Activated T-cell treated with anti-CD3 and anti-CD28 coated beads, Interleukin-2, amount 50 U/mL, for 72 hours (primary cell): Measurements from ENCODE around the gene ATP6V1E1. TPM values are rescaled to one million over a fixed set of nuclear protein-coding genes. Genes with fewer than 3 reads are reported as not detected.
A peak's percentile ranks its signal among the peaks of the same experiment; 100 is the strongest.

Experiments used
- ATAC-seq, 2 donors: fragments of 150-1000 bp; cut with Tn5 transposase; replicated peaks in 1 of 2; 2 replicates each; pipeline ENCODE4 v1.10.0; 2021; ENCODE audit warnings: moderate library complexity in 2 of 2, mild to moderate bottlenecking in 1 of 2
- DNase-seq, 2 donors: peaks; one replicate each; pipeline ENCODE4 v3.0.0; 2021 to 2022; ENCODE audit warnings: mixed read lengths in 1 of 2
- H3K27ac Mint-ChIP-seq: one replicate; pipeline ENCODE4 v1.8.0; 2022; ENCODE audit warnings: mild to moderate bottlenecking, moderate library complexity, mixed read lengths
- H3K27me3 Mint-ChIP-seq: one replicate; pipeline ENCODE4 v1.8.0; 2022; ENCODE audit warnings: low read depth, mixed read lengths
- H3K36me3 Mint-ChIP-seq, 2 donors: one replicate each; pipeline ENCODE4 v1.8.0; 2022; ENCODE audit warnings: mixed read lengths in 2 of 2, mild to moderate bottlenecking in 1 of 2; ENCODE audit not compliant: insufficient read depth in 2 of 2
- H3K4me1 Mint-ChIP-seq: one replicate; pipeline ENCODE4 v1.8.0; 2022; ENCODE audit warnings: low read depth, mixed read lengths
- H3K4me3 Mint-ChIP-seq, 2 donors: one replicate each; pipeline ENCODE4 v1.8.0; 2022; ENCODE audit warnings: mild to moderate bottlenecking in 2 of 2, mixed read lengths in 2 of 2, moderate library complexity in 2 of 2
- H3K9me3 Mint-ChIP-seq, 2 donors: one replicate each; pipeline ENCODE4 v1.8.0; 2022; ENCODE audit warnings: mixed read lengths in 2 of 2
- total RNA-seq, 2 donors: library from RNA; stranded (reverse); gene quantifications; one replicate each; pipeline ENCODE4 v1.2.3, GENCODE V29; 2022

ATP6V1E1 gene
- total RNA-seq, 2 donors from 2014 or later = 83.4 to 89.5 TPM

DNA sequence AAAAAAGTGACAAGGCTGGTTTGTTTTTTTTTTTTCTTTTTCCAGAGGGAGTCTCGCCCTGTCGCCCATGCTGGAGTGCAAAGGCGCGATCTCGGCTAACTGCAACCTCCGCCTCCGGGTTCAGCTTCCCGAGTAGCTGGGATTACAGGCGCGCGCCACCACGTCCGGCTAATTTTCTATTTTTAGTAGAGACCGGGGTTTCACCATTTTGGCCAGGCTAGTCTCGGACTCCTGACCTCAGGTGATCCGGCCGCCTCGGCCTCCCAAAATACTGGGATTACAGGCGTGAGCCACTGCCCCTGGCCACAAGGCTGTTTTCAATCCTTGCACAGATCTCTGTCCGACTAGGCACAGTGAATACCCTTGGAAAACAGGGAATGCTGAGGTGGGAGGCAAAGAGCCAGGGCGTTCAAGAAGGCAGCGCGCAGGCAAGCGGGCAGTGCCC is 566 bp downstream of the ATP6V1E1 start:
- Mint-ChIP-seq H3K4me1 (peaks cover 21% of the 10 kb centered on the region), H3K4me3 (peak overlapping the region; percentile 94 to 99), H3K36me3 (peaks cover 0 to 1% of the 10 kb centered on the region in 2 donors), H3K27me3 (no peaks in the 10 kb centered on the region), H3K27ac (peak overlapping the region; percentile 97), H3K9me3 (no peaks in the 10 kb centered on the region)
- DNase-seq = no peak
- ATAC-seq = no peak

DNA sequence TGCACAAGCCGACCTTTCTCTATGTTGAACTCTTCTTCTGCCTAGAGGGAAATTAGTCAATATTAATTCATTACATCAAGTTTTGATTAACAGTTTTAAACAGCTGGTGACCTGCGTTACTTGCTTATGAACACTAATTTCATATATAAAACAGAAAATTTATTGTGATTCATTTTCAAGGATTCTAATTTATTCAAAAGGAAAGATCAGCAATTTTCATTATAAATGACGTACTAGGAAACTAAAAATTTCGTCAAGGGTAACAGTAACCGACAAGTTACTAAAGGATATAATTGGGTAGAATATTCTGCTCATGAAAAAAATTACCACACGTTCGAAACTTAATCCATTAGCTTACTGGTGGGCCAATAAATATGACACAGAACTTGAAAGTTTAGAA is 15.3 kb downstream of the ATP6V1E1 start:
- H3K4me3 Mint-ChIP-seq = no peak overlapping the region
- H3K27me3 Mint-ChIP-seq = no peaks in the 10 kb centered on the region
- ATAC-seq (no peak), DNase-seq (no peak)
- H3K9me3 Mint-ChIP-seq = no peaks in the 10 kb centered on the region
- peaks cover 6% of the 10 kb centered on the region for H3K4me1 Mint-ChIP-seq
- H3K27ac Mint-ChIP-seq = no peak overlapping the region
- peaks cover 0 to 16% of the 10 kb centered on the region in 2 donors for H3K36me3 Mint-ChIP-seq

DNA sequence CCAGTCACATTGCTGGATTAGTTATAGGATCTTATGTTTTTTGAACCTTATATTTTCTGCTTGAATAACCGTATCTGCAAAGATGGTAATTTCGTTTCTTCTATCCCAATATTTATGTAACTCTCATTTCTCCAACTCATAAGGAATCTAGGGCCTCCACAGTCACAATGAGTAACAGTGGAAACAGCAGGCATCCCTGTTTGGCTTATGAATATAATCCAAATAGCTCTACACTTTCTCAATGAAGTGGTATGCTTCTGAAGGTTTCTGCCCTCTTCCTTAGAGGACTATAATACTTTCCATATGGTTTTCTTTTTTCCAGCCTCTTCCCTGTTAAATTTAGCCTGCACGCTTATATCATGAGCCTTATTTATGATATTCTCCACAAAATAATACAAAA is 16.5 kb downstream of the ATP6V1E1 start:
- ATAC-seq = no peak
- no peaks in the 10 kb centered on the region for H3K27me3 Mint-ChIP-seq
- H3K27ac Mint-ChIP-seq = no peak overlapping the region
- no peaks in the 10 kb centered on the region for H3K9me3 Mint-ChIP-seq
- peaks cover 6% of the 10 kb centered on the region for H3K4me1 Mint-ChIP-seq
- H3K4me3 Mint-ChIP-seq = no peak overlapping the region
- DNase-seq = no peak
- peaks cover 0 to 16% of the 10 kb centered on the region in 2 donors for H3K36me3 Mint-ChIP-seq

DNA sequence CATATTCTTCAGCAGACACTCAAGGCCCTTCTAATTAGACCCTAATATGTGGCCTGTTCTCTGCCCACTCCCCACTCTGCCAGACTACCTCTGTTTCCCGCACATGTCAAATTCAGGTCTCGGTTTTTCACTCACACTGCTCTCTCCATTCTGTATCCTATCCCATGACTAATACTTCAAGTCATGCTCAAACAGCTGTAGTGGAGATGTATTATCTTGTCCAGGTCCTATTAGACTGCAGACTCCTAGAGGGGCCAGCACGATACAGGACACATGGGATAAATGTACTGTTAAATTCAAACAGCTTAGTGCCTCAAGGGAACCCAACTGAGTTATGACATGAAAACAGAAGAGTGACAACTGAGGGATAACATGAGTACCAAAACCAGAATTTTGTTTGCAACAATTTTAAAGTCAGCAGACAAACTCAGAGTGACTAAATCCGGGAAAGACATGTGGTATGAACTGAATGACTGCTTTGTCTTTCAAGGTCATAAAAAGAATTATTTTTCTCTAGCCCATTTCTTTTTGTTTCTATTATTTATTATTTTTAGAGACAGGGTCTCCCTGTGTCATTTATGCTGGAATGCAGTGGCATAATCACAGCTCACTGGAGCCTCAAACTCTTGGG is 20.5 kb downstream of the ATP6V1E1 start:
- no peaks in the 10 kb centered on the region for H3K9me3 Mint-ChIP-seq
- H3K4me1 Mint-ChIP-seq = peaks cover 6% of the 10 kb centered on the region
- H3K36me3 Mint-ChIP-seq = peaks cover 0 to 11% of the 10 kb centered on the region in 2 donors
- no peak overlapping the region for H3K27ac Mint-ChIP-seq
- no peak overlapping the region for H3K4me3 Mint-ChIP-seq
- DNase-seq (no peak), ATAC-seq (peak in 1 of 2 donors; percentile 62)
- H3K27me3 Mint-ChIP-seq = no peaks in the 10 kb centered on the region

DNA sequence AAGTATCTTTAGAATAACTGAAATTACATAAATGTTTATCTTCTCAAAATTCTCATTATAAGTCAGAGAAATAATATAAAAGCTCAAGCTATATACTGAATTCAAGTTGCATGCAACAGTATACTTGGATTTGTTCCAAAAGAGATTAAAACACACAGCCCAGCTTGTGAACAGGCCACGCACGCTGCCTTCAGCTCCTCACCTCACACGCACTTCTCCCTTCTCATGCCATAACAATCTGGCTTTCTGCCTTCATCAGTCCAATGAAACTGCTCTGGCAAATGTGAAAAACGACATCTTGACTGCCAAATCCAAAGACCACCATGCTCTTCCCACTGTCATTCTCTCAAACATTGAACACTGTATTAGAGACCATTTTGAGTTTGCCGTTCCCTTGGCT is 22.1 kb downstream of the ATP6V1E1 start:
- peak overlapping the region; percentile 84 for H3K27ac Mint-ChIP-seq
- DNase-seq = no peak
- H3K9me3 Mint-ChIP-seq = no peaks in the 10 kb centered on the region
- peaks cover 0 to 3% of the 10 kb centered on the region in 2 donors for H3K36me3 Mint-ChIP-seq
- no peaks in the 10 kb centered on the region for H3K4me1 Mint-ChIP-seq
- H3K27me3 Mint-ChIP-seq = no peaks in the 10 kb centered on the region
- no peak overlapping the region for H3K4me3 Mint-ChIP-seq
- no peak for ATAC-seq

DNA sequence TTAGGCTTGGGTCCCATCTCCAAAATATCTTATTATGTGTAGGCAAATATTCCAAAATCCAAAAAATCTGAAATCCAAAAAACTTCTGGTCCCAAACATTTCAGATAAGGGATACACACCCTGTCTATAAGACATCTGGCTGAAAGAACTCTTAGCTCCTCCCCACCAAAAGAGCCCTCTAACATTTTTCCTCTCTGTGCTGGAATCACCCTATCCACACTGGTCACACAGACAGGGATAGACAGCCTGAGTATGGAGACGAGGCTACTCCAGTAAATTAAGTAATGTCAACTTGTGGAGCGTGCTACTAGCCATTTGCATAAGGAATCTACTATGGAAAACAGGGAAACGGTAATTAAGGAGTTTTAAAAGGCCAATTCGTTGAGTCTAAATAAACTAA is 24.9 kb downstream of the ATP6V1E1 start:
- no peak for ATAC-seq
- no peak for DNase-seq
- Mint-ChIP-seq H3K27me3 (no peaks in the 10 kb centered on the region), H3K9me3 (no peaks in the 10 kb centered on the region), H3K4me3 (no peak overlapping the region), H3K27ac (no peak overlapping the region), H3K36me3 (peaks cover 2 to 8% of the 10 kb centered on the region in 2 donors), H3K4me1 (no peaks in the 10 kb centered on the region)

DNA sequence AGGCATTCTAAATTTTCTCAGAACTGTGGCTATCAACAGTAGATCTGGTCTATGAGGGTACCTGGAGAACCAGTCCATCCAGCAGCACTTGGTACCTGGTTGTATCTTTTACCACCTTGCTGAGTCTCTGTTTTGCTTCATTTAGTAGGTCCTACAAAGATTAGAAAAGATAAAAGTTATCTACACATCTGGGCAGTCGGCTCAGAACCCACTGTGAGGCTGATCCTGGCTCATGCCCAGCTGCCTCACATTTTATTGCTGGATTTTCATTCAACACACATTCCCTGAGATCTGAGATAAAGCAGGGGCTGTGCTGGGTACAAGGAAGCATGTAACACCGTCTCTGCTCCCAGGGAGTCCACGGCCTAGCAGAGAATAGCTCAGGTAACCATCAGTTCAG is 27.5 kb downstream of the ATP6V1E1 start:
- Mint-ChIP-seq H3K36me3 (peaks cover 5 to 17% of the 10 kb centered on the region in 2 donors), H3K9me3 (no peaks in the 10 kb centered on the region), H3K4me1 (no peaks in the 10 kb centered on the region), H3K4me3 (no peak overlapping the region), H3K27me3 (no peaks in the 10 kb centered on the region), H3K27ac (peak overlapping the region; percentile 90)
- DNase-seq (no peak), ATAC-seq (no peak)

DNA sequence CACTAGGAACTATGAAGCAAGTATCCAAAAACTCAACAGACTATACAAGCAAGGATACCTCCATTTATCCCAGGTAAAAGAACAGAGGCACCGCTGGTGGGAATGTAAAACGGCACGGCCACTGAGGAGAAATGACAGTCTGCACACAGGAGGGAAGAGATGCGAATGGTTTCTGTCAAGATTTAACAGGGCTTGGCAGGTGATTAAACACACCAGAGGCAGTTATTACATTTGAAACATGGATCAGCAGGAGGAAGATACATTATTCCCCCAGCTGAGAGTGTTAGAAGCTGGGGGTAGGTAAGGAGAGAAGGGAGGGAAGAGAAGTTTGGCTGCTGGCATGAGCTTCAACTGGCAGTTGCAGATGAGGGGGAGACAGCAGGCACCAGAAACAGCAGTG is 30.2 kb downstream of the ATP6V1E1 start:
- peaks cover 10 to 19% of the 10 kb centered on the region in 2 donors for H3K36me3 Mint-ChIP-seq
- no peak overlapping the region for H3K4me3 Mint-ChIP-seq
- H3K4me1 Mint-ChIP-seq = no peaks in the 10 kb centered on the region
- no peaks in the 10 kb centered on the region for H3K27me3 Mint-ChIP-seq
- peak overlapping the region; percentile 3 for H3K27ac Mint-ChIP-seq
- DNase-seq (no peak), ATAC-seq (no peak)
- no peaks in the 10 kb centered on the region for H3K9me3 Mint-ChIP-seq

DNA sequence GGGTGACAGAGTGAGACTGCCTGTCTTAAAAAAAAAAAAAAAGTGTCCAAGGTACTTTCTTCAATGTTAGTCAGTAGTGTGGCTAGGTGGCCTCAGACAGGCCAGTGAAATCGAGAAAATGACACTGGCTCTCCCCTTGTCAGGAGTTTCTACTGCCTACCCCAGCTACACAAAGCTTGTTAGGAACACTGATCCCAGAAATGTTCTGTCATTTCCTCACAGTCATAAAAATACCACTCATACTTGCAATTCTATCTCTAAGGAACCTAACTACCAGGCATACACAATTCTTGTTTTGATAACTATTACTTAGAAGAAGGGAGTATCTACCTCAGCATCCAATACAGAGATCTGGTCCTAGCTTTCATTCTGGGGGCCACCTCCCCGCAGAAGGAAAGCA is 31.3 kb downstream of the ATP6V1E1 start:
- Mint-ChIP-seq H3K4me3 (no peak overlapping the region), H3K9me3 (no peaks in the 10 kb centered on the region), H3K27ac (no peak overlapping the region), H3K4me1 (no peaks in the 10 kb centered on the region), H3K36me3 (peaks cover 15 to 19% of the 10 kb centered on the region in 2 donors), H3K27me3 (no peaks in the 10 kb centered on the region)
- no peak for DNase-seq
- ATAC-seq = peak in 1 of 2 donors; percentile 85

DNA sequence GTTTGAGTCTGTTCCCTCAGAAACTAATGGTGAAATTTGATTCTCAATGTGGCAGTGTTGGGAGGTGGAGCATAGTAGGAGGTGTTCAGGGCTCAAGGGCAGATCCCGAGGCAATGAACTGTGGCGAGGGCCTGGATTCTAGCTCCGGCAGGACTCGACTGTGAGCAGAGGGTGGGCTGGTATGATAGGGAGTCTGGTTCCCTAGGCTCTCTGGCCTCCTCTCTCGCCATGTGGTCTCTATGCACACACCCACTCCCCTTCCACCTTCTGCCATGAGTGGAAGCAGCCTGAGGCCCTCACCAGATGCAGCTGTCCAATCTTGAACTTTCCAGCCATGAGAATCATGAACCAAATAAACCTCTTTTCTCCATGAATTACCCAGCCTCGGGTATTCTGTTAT is 32.3 kb downstream of the ATP6V1E1 start:
- Mint-ChIP-seq H3K27ac (no peak overlapping the region), H3K36me3 (peaks cover 17 to 19% of the 10 kb centered on the region in 2 donors), H3K4me1 (no peaks in the 10 kb centered on the region), H3K9me3 (no peaks in the 10 kb centered on the region), H3K27me3 (no peaks in the 10 kb centered on the region), H3K4me3 (no peak overlapping the region)
- ATAC-seq (no peak), DNase-seq (no peak)

DNA sequence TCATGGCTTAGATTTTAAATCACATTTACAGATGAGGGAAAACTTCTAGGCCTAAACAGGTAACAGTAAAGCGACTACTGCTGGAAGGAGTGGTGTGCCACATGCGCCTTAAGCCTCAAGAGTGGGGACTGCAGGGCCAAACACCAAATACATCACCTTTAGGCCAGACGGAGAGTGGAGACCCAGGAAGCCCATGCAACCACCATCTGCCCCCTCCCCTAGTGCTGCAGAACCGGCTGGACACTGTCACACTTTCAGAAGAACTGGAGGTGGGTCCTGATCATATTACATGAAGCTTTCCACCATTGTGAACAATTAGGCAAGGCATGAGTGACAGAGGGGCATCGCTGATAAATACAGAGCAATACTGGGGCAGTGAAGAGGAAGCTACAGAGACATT is 36.3 kb downstream of the ATP6V1E1 start:
- Mint-ChIP-seq H3K4me1 (no peaks in the 10 kb centered on the region), H3K4me3 (no peak overlapping the region), H3K9me3 (no peaks in the 10 kb centered on the region), H3K36me3 (peaks cover 12 to 17% of the 10 kb centered on the region in 2 donors), H3K27ac (no peak overlapping the region), H3K27me3 (no peaks in the 10 kb centered on the region)
- no peak for DNase-seq
- no peak for ATAC-seq

DNA sequence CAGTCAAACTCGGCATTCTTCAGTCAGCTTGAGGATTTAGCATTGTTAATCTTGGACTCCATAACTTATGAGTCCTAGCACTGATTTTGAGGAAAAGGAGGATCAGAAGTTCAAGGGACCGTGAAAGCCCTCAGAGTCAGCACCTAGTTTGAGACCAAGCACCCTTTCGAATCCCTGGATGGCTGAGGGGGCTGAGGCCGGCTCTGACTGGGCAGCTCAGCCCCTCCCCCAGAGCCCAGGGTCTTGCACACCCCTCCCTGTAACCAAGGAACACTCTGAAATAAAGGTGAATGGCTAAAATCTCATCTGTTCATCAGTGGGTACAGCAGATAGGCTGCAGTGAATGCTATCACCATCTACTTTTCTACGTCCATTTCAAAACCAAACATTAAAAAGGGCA is 38.0 kb downstream of the ATP6V1E1 start:
- DNase-seq (no peak), ATAC-seq (no peak)
- Mint-ChIP-seq H3K27ac (no peak overlapping the region), H3K36me3 (peaks cover 8 to 17% of the 10 kb centered on the region in 2 donors), H3K4me1 (no peaks in the 10 kb centered on the region), H3K4me3 (no peak overlapping the region), H3K9me3 (no peaks in the 10 kb centered on the region), H3K27me3 (no peaks in the 10 kb centered on the region)

DNA sequence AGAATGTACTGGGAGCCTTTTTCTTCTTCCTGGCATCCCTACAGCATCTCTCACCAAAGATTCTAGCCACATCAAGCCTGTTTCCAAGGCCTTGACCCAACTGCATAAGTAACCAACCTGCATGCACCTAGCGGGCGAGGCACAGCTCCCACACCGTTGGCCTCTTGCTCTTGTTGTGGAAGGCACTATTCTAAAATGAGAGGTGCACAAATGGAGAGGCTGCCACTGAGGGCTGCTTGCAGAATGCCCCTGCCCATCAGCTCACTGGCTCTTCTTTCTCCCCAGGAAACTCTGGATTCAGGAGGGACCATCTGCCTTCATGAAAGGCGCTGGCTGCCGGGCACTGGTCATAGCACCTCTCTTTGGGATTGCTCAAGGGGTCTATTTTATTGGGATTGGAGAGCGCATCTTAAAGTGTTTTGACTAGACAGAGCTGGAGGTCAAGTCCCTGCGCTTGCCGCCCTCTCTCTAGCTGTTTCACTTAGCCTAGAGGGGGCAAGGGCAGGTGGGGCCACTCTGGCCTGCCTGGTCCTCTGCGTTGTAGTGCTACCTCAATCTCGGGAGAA is 38.7 kb downstream of the ATP6V1E1 start:
- H3K27ac Mint-ChIP-seq = no peak overlapping the region
- no peak for DNase-seq
- no peaks in the 10 kb centered on the region for H3K9me3 Mint-ChIP-seq
- H3K36me3 Mint-ChIP-seq = peaks cover 8 to 17% of the 10 kb centered on the region in 2 donors
- H3K4me1 Mint-ChIP-seq = no peaks in the 10 kb centered on the region
- no peaks in the 10 kb centered on the region for H3K27me3 Mint-ChIP-seq
- no peak overlapping the region for H3K4me3 Mint-ChIP-seq
- no peak for ATAC-seq

DNA sequence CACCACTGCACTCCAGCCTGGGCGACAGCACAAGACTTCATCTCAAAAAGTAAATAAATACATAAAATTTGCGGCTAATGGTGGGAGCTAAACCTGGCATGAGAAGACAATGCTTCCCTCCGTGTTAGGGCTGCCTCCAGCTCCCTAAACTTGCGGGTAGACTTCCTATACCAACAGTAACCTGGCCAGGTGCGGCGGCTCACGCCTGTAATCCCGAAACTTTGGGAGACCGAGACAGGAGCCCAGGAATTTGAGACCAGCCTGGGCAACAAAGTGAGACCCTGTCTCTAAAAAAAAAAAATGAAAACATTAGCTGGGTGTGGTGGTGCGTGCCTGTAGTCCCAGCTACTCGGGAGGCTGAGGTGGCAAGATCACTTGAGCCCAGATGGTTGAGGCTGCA is 39.9 kb downstream of the ATP6V1E1 start:
- Mint-ChIP-seq H3K9me3 (no peaks in the 10 kb centered on the region), H3K27me3 (no peaks in the 10 kb centered on the region), H3K27ac (no peak overlapping the region), H3K4me1 (no peaks in the 10 kb centered on the region), H3K4me3 (no peak overlapping the region), H3K36me3 (peaks cover 6 to 13% of the 10 kb centered on the region in 2 donors)
- no peak for DNase-seq
- no peak for ATAC-seq
